SK-N-SH (cell line): Measurements from ENCODE around the gene FRMD1. TPM values are rescaled to one million over a fixed set of nuclear protein-coding genes. Genes with fewer than 3 reads are reported as not detected.

Experiments used
- CTCF ChIA-PET: fragments of 300-600, 350-600 bp; formaldehyde crosslinking; extraction: SDS; loops from one replicate; lab custom pipeline; 2021; lab: Yijun Ruan, JAX
- POLR2A ChIA-PET: fragments of 350-600 bp; sonication (Branson Sonifier 250); formaldehyde crosslinking; extraction: SDS; loops from one replicate; lab custom pipeline; 2020; ENCODE audit warnings: antibody characterized with exemption, inconsistent platforms; lab: Yijun Ruan, JAX
- DNase-seq: peaks from one replicate; pipeline ENCODE4 v3.0.0; 2012
- H2AFZ ChIP-seq: fragments of 200-600 bp; sonication (generic); 2 replicates; pipeline ENCODE4 v1.8.1; 2016; ENCODE audit warnings: antibody characterized with exemption, mild to moderate bottlenecking, low read depth
- H3F3A ChIP-seq: fragments of 200-600 bp; sonication (generic); replicated peaks from 2 replicates; pipeline ENCODE3; 2016; ENCODE audit warnings: antibody characterized with exemption, mild to moderate bottlenecking; ENCODE audit not compliant: insufficient read depth
- H3K27ac ChIP-seq, 2 experiments: fragments of 200-500 bp in 1 of 2; fragments of 200-600 bp in 1 of 2; sonication (Bioruptor generic) in 1 of 2; sonication (generic), shearing (Covaris generic) in 1 of 2; 2 replicates each; pipeline versions ENCODE4 v1.5.1 to v1.6.1; 2014 to 2016; ENCODE audit warnings: low read depth in 2 of 2, inconsistent platforms in 1 of 2, low read length in 1 of 2, mild to moderate bottlenecking in 1 of 2, mixed read lengths in 1 of 2
- H3K27me3 ChIP-seq: fragments of 200-600 bp; sonication (generic), shearing (Covaris generic); 2 replicates; pipeline ENCODE4 v1.6.1; 2016; ENCODE audit warnings: mixed run types; ENCODE audit not compliant: insufficient read depth
- H3K36me3 ChIP-seq, 2 experiments: fragments of 200-500 bp in 1 of 2; fragments of 200-600 bp in 1 of 2; sonication (Bioruptor generic) in 1 of 2; sonication (generic) in 1 of 2; replicated peaks in 1 of 2; 2 replicates each; pipeline versions ENCODE3 to v1.5.1; 2014 to 2016; ENCODE audit warnings: low read length in 1 of 2, mild to moderate bottlenecking in 1 of 2; ENCODE audit not compliant: insufficient read depth in 2 of 2, control insufficient read depth in 1 of 2
- H3K4me1 ChIP-seq, 2 experiments: fragments of 200-500 bp in 1 of 2; fragments of 200-600 bp in 1 of 2; sonication (Bioruptor generic) in 1 of 2; sonication (generic), shearing (Covaris generic) in 1 of 2; 2 replicates each; pipeline versions ENCODE4 v1.5.1 to v1.6.1; 2014 to 2016; ENCODE audit warnings: low read depth in 1 of 2, low read length in 1 of 2, mixed run types in 1 of 2; ENCODE audit not compliant: insufficient read depth in 2 of 2, control insufficient read depth in 1 of 2
- H3K4me2 ChIP-seq: fragments of 200-600 bp; sonication (generic), shearing (Covaris generic); 2 replicates; pipeline ENCODE4 v1.6.1; 2017; ENCODE audit warnings: mixed run types
- H3K4me3 ChIP-seq, 2 experiments: fragments of 200-500 bp in 1 of 2; fragments of 200-600 bp in 1 of 2; sonication (Bioruptor generic) in 1 of 2; sonication (generic), shearing (Covaris generic) in 1 of 2; 2 replicates each; pipeline versions ENCODE4 v1.5.1 to v1.8.1; 2014 to 2016; ENCODE audit warnings: low read depth in 2 of 2, inconsistent platforms in 1 of 2, low read length in 1 of 2, mild to moderate bottlenecking in 1 of 2, mixed read lengths in 1 of 2, moderate library complexity in 1 of 2
- H3K79me2 ChIP-seq: fragments of 200-600 bp; sonication (generic); 2 replicates; pipeline ENCODE4 v1.8.1; 2017; ENCODE audit warnings: mild to moderate bottlenecking; ENCODE audit not compliant: insufficient read depth
- H3K9ac ChIP-seq: fragments of 200-600 bp; sonication (generic); 2 replicates; pipeline ENCODE4 v1.6.1; 2017; ENCODE audit warnings: mixed run types
- H3K9me2 ChIP-seq: fragments of 200-600 bp; sonication (generic); 2 replicates; pipeline ENCODE4 v1.6.1; 2017; ENCODE audit warnings: mixed run types
- H3K9me3 ChIP-seq: fragments of 200-600 bp; sonication (generic); 2 replicates; pipeline ENCODE4 v1.6.1; 2017; ENCODE audit warnings: mixed run types, mild to moderate bottlenecking, moderate library complexity
- H4K20me1 ChIP-seq: fragments of 200-600 bp; sonication (generic); 2 replicates; pipeline ENCODE4 v1.6.1; 2017; ENCODE audit warnings: mild to moderate bottlenecking, mixed run types; ENCODE audit not compliant: insufficient read depth
- CTCF ChIP-seq: fragments of 200-600 bp; sonication (generic); IDR thresholded peaks from 2 replicates; pipeline ENCODE4 v1.6.1; 2017; ENCODE audit warnings: antibody characterized with exemption, mild to moderate bottlenecking, moderate library complexity
- EZH2phosphoT487 ChIP-seq: fragments of 200-600 bp; sonication (generic); IDR thresholded peaks from 2 replicates; pipeline ENCODE4 v1.6.1; 2017; ENCODE audit warnings: low read depth, mixed run types, mild to moderate bottlenecking, antibody characterized with exemption, moderate library complexity, borderline replicate concordance
- FOSL2 ChIP-seq: IDR thresholded peaks from 2 replicates; pipeline ENCODE4 v1.4.0; 2012; ENCODE audit warnings: low read depth, mild to moderate bottlenecking, moderate library complexity, borderline replicate concordance
- FOXJ3 ChIP-seq: sonication (generic); formaldehyde crosslinking; IDR thresholded peaks from 2 replicates; pipeline ENCODE4 v1.5.1; 2020; ENCODE audit warnings: mild to moderate bottlenecking, missing genetic modification reagents
- IRF3 ChIP-seq: fragments of 150-350 bp; IDR thresholded peaks from 2 replicates; pipeline ENCODE4 v1.6.1; 2016; ENCODE audit warnings: mild to moderate bottlenecking, low read depth, low read length
- MXI1 ChIP-seq: IDR thresholded peaks from 2 replicates; pipeline ENCODE4 v1.6.1; 2012; ENCODE audit warnings: mild to moderate bottlenecking, low read depth, low read length, improper control_type of control experiment
- NFIC ChIP-seq: IDR thresholded peaks from 2 replicates; pipeline ENCODE4 v1.4.0; 2012; ENCODE audit warnings: borderline replicate concordance
- POLR2AphosphoS5 ChIP-seq: IDR thresholded peaks from 2 replicates; pipeline ENCODE4 v1.6.1; 2012; ENCODE audit warnings: low read depth, low read length
- REST ChIP-seq: IDR thresholded peaks from 2 replicates; pipeline ENCODE4 v1.6.1; 2012; ENCODE audit warnings: mild to moderate bottlenecking, low read depth, low read length, moderate library complexity
- RXRA ChIP-seq: IDR thresholded peaks from 2 replicates; pipeline ENCODE4 v1.4.0; 2012; ENCODE audit warnings: low read depth, mild to moderate bottlenecking, borderline replicate concordance
- TAF1 ChIP-seq: IDR thresholded peaks from 2 replicates; pipeline ENCODE4 v1.6.1; 2012; ENCODE audit warnings: low read depth, mild to moderate bottlenecking, low read length, moderate library complexity, borderline replicate concordance
- TEAD4 ChIP-seq: IDR thresholded peaks from 2 replicates; pipeline ENCODE4 v1.4.0; 2012; ENCODE audit warnings: mild to moderate bottlenecking, borderline replicate concordance; ENCODE audit not compliant: insufficient read depth
- USF2 ChIP-seq: fragments of 150-350 bp; IDR thresholded peaks from 2 replicates; pipeline ENCODE4 v1.6.1; 2017; ENCODE audit warnings: antibody characterized with exemption, low read length, low read depth, borderline replicate concordance
- WGBS: methylation state at CpG from one replicate; pipeline ENCODE4 v1.1.6; 2017; ENCODE audit warnings: low lambda C conversion rate; 5-methylcytosine and 5-hydroxymethylcytosine counted together
- polyA plus RNA-seq, 3 experiments: library from polyadenylated mRNA; depleted of rRNA; stranded (reverse); fragments of >200 nt; gene quantifications; 2 replicates each; pipeline ENCODE4 v1.2.3, GENCODE V29; 2012
- TF ChIP-seq, protein P1 (sequence below): IDR thresholded peaks from 2 replicates; pipeline ENCODE4 v1.4.0; 2012; ENCODE audit warnings: low read depth, borderline replicate concordance

FRMD1 gene
- polyA plus RNA-seq, 1 of the 3 experiments (the other 2 are of a cell fraction), result not detected

DNA sequence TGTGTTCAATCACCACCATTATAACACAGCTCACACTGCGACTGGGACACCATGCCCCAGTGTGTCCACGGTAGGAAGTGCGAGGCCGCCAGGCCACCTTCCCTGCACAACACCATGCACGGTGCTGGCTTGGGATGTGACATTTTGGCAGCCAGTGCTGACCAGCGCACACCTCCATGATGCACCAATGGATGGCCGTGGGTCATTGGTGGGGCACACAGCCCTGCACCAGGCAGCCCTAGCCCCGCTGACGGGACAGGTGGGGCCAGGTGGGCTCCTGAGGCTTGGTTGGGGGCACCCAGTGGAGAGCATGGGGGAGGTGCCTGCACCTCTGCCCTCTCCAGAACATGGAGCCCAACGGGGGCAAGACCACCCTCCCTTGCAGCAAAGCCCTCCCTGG is 18.2 kb upstream of the FRMD1 start:
- Histone ChIP-seq H3K36me3 (no peaks in the 10 kb centered on the region), H3K9me3 (no peaks in the 10 kb centered on the region), H3K27me3 (no peaks in the 10 kb centered on the region), H3K4me1 (peaks cover 0 to 27% of the 10 kb centered on the region in 2 experiments; a peak in 1 of 4 replicates), H3K79me2 (no peaks in the 10 kb centered on the region), H3K4me2 (no peak overlapping the region), H3K9ac (no peak overlapping the region), H3K27ac (peak overlapping the region in 1 of 2 experiments; percentile 69; a peak in 1 of 4 replicates), H3K4me3 (no peak overlapping the region), H3F3A (no peaks in the 10 kb centered on the region), H2AFZ (no peak overlapping the region), H3K9me2 (no peaks in the 10 kb centered on the region), H4K20me1 (no peaks in the 10 kb centered on the region)
- ChIA-PET POLR2A (no interaction called here), CTCF (no interaction called here)
- no peak for TF ChIP-seq TEAD4
- TF ChIP-seq USF2, result no peak
- TF ChIP-seq, protein P1, sequence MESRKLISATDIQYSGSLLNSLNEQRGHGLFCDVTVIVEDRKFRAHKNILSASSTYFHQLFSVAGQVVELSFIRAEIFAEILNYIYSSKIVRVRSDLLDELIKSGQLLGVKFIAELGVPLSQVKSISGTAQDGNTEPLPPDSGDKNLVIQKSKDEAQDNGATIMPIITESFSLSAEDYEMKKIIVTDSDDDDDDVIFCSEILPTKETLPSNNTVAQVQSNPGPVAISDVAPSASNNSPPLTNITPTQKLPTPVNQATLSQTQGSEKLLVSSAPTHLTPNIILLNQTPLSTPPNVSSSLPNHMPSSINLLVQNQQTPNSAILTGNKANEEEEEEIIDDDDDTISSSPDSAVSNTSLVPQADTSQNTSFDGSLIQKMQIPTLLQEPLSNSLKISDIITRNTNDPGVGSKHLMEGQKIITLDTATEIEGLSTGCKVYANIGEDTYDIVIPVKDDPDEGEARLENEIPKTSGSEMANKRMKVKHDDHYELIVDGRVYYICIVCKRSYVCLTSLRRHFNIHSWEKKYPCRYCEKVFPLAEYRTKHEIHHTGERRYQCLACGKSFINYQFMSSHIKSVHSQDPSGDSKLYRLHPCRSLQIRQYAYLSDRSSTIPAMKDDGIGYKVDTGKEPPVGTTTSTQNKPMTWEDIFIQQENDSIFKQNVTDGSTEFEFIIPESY, result no peak
- TF ChIP-seq REST, result no peak
- no peak for TF ChIP-seq EZH2phosphoT487
- no peak for TF ChIP-seq RXRA
- TF ChIP-seq TAF1, result no peak
- TF ChIP-seq IRF3, result no peak
- no peak for TF ChIP-seq POLR2AphosphoS5
- TF ChIP-seq MXI1, result no peak
- TF ChIP-seq FOXJ3 (CRISPR knock-in tag), result no peak
- TF ChIP-seq FOSL2, result no peak
- TF ChIP-seq NFIC, result no peak
- TF ChIP-seq CTCF, result no peak
- 17% methylated on average over 1 of the region's 10 CpGs for WGBS
- no peak for DNase-seq
